Upper lobe of right lung (tissue), 1 donor: Measurements from ENCODE around the gene TMED7. TPM values are rescaled to one million over a fixed set of nuclear protein-coding genes. Genes with fewer than 3 reads are reported as not detected.

Experiments
- ATAC-seq: fragments of 200-7000 bp; cut with Tn5 transposase; one replicate; pipeline ENCODE4 v1.9.1; 2020; ENCODE audit warnings: mild to moderate bottlenecking, moderate library complexity
- DNase-seq: peaks from one replicate; pipeline ENCODE4 v3.0.0-alpha.2; 2020
- H3K27ac ChIP-seq: fragments of 200-600 bp; one replicate; pipeline ENCODE4 v1.8.0; 2022
- H3K27me3 ChIP-seq: fragments of 200-600 bp; one replicate; pipeline ENCODE4 v1.8.0; 2022; ENCODE audit warnings: mild to moderate bottlenecking
- H3K36me3 ChIP-seq: fragments of 200-600 bp; one replicate; pipeline ENCODE4 v1.8.0; 2022
- H3K4me1 ChIP-seq: fragments of 200-600 bp; one replicate; pipeline ENCODE4 v1.8.0; 2022
- H3K4me3 ChIP-seq: fragments of 200-600 bp; one replicate; pipeline ENCODE4 v1.8.0; 2022; ENCODE audit warnings: mild to moderate bottlenecking
- H3K9me3 ChIP-seq: fragments of 200-600 bp; one replicate; pipeline ENCODE4 v1.8.0; 2022
- CTCF ChIP-seq: fragments of 200-600 bp; IDR thresholded peaks from one replicate; pipeline ENCODE4 v1.8.0; 2022; ENCODE audit warnings: antibody characterized with exemption
- intact Hi-C: fragments of 100-400 bp; cut with DNase I; formaldehyde crosslinking; loops from one replicate; pipeline ENCODE4 v1.11.0; 2022
- total RNA-seq: library from RNA; stranded (reverse); fragmentation: NEBNext Ultra II Directional; extraction: Animal tissue kit (Norgen Biotek cat#: 25700); gene quantifications from one replicate; pipeline ENCODE4 v1.2.1, GENCODE V29; 2021
- donor health status: DM: no; HTN: yes; CAD: no; lungs with severe emphysema.

TMED7 gene
- total RNA-seq, 1 donor from 2014 or later = 93.5 TPM

GRCh38 chr5:115661101-115661500 lies 35.3 kb upstream of the TMED7 start:
- ATAC-seq (no peak), DNase-seq (no peak)
- Histone ChIP-seq H3K4me3 (no peak overlapping the region), H3K27me3 (no peaks in the 10 kb centered on the region), H3K36me3 (no peaks in the 10 kb centered on the region), H3K9me3 (no peaks in the 10 kb centered on the region), H3K27ac (no peak overlapping the region), H3K4me1 (no peaks in the 10 kb centered on the region)
- intact Hi-C loops = no loop called here
- no peak for TF ChIP-seq CTCF

- H3K4me1 ChIP-seq = no peaks in the 10 kb centered on the region
- intact Hi-C loops = no loop called here
- H3K27me3 ChIP-seq = no peaks in the 10 kb centered on the region
- ATAC-seq (no peak), DNase-seq (no peak)
- no peak overlapping the region for H3K27ac ChIP-seq
- no peak for TF ChIP-seq CTCF
- H3K9me3 ChIP-seq = no peaks in the 10 kb centered on the region
- H3K4me3 ChIP-seq = no peak overlapping the region
- H3K36me3 ChIP-seq = no peaks in the 10 kb centered on the region
Measured at GRCh38 chr5:115657881-115658233, 32.0 kb upstream of the TMED7 start.

DNA sequence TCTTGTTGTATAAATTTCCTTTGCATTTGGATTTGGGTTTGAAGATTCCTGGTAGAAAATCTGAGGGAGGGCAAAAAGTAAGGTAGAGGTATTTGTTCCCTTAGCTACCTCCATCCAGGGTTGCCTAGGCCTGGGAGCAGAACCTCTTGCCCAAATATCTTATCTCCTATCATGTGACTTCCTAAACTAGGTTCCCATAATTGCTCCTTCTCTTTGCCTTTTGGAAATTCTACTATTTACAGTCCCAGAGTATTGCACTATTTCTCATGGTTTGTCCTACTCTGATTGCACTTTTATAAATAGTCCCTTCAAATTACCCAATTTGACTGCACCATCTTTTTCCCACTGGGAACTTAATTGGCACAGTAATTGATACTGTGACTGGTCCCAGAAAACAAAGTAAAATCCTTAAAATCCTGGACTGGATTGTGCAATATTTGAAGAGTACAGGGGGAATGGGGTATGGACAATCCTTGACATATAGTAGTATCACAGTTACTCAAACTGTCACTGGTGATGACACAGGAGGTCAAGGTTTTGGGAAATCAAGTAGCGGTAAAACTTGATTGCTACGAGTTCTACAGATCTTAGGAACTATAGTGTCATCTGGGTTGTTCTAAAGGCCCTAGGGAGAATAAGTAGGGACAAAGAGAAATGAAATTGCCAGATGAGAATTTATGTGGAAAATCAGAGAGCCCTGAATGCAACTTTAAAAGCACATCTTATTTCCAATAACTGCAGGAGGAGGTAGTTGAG lies 31.5 kb upstream of the TMED7 start:
- intact Hi-C loops = no loop called here
- H3K36me3 ChIP-seq = no peaks in the 10 kb centered on the region
- DNase-seq (no peak), ATAC-seq (no peak)
- no peak overlapping the region for H3K4me3 ChIP-seq
- H3K9me3 ChIP-seq = no peaks in the 10 kb centered on the region
- no peaks in the 10 kb centered on the region for H3K4me1 ChIP-seq
- H3K27me3 ChIP-seq = no peaks in the 10 kb centered on the region
- H3K27ac ChIP-seq = no peak overlapping the region
- TF ChIP-seq CTCF = no peak

- DNase-seq (no peak), ATAC-seq (no peak)
- Histone ChIP-seq H3K27ac (no peak overlapping the region), H3K4me1 (no peaks in the 10 kb centered on the region), H3K36me3 (no peaks in the 10 kb centered on the region), H3K27me3 (no peaks in the 10 kb centered on the region), H3K9me3 (no peaks in the 10 kb centered on the region), H3K4me3 (no peak overlapping the region)
- intact Hi-C loops = no loop called here
- no peak for TF ChIP-seq CTCF
Measured at GRCh38 chr5:115656404-115656803, 30.6 kb upstream of the TMED7 start.

GRCh38 chr5:115655994-115656393 lies 30.2 kb upstream of the TMED7 start:
- Histone ChIP-seq H3K4me1 (no peaks in the 10 kb centered on the region), H3K36me3 (no peaks in the 10 kb centered on the region), H3K4me3 (no peak overlapping the region), H3K9me3 (no peaks in the 10 kb centered on the region), H3K27ac (no peak overlapping the region), H3K27me3 (no peaks in the 10 kb centered on the region)
- TF ChIP-seq CTCF = no peak
- DNase-seq (no peak), ATAC-seq (no peak)
- intact Hi-C loops = no loop called here

- Histone ChIP-seq H3K27me3 (no peaks in the 10 kb centered on the region), H3K4me3 (no peak overlapping the region), H3K9me3 (no peaks in the 10 kb centered on the region), H3K27ac (no peak overlapping the region), H3K4me1 (no peaks in the 10 kb centered on the region), H3K36me3 (no peaks in the 10 kb centered on the region)
- intact Hi-C loops = no loop called here
- no peak for TF ChIP-seq CTCF
- DNase-seq = no peak
- ATAC-seq = no peak
Measured at GRCh38 chr5:115649541-115649940, 23.7 kb upstream of the TMED7 start.
